Astrocyte (in vitro differentiated cells and primary cell): Measurements from ENCODE around the gene WDR27. TPM values are rescaled to one million over a fixed set of nuclear protein-coding genes. Genes with fewer than 3 reads are reported as not detected.

Experiments used
- DNase-seq: peaks from one replicate; pipeline ENCODE4 v3.0.0-alpha.2; 2010; ENCODE audit warnings: low read depth
- FAIRE-seq: peaks from 2 replicates; lab custom pipeline; 2011; peaks lifted over from hg19 to GRCh38; lab: Jason Lieb, UNC
- H2AFZ ChIP-seq: 2 replicates; pipeline ENCODE4 v1.6.0; 2012; ENCODE audit warnings: low read depth, low read length, inconsistent platforms
- H3K27ac ChIP-seq: 2 replicates; pipeline ENCODE4 v1.5.1; 2011; ENCODE audit warnings: low read depth, low read length, inconsistent platforms
- H3K27me3 ChIP-seq: 2 replicates; pipeline ENCODE4 v1.6.0; 2011; ENCODE audit warnings: low read length, inconsistent platforms; ENCODE audit not compliant: insufficient read depth
- H3K36me3 ChIP-seq: 2 replicates; pipeline ENCODE4 v1.5.1; 2011; ENCODE audit warnings: low read length, inconsistent platforms; ENCODE audit not compliant: insufficient read depth
- H3K4me1 ChIP-seq: 2 replicates; pipeline ENCODE4 v1.5.1; 2011; ENCODE audit warnings: low read length, inconsistent platforms; ENCODE audit not compliant: insufficient read depth
- H3K4me2 ChIP-seq: 2 replicates; pipeline ENCODE4 v1.6.0; 2012; ENCODE audit warnings: low read length, inconsistent platforms
- H3K4me3 ChIP-seq: 2 replicates; pipeline ENCODE4 v1.5.1; 2011; ENCODE audit warnings: low read depth, mild to moderate bottlenecking, low read length, inconsistent platforms; ENCODE audit not compliant: insufficient read depth
- H3K79me2 ChIP-seq: 2 replicates; pipeline ENCODE4 v1.6.0; 2012; ENCODE audit warnings: mild to moderate bottlenecking, low read length, inconsistent platforms; ENCODE audit not compliant: insufficient read depth
- H3K9ac ChIP-seq: 2 replicates; pipeline ENCODE4 v1.6.0; 2012; ENCODE audit warnings: mild to moderate bottlenecking, low read length, inconsistent platforms
- H3K9me3 ChIP-seq: 2 replicates; pipeline ENCODE4 v1.5.1; 2012; ENCODE audit warnings: low read depth, mild to moderate bottlenecking, low read length, inconsistent platforms; ENCODE audit not compliant: insufficient read depth
- H4K20me1 ChIP-seq: 2 replicates; pipeline ENCODE4 v1.6.0; 2012; ENCODE audit warnings: low read length, inconsistent platforms; ENCODE audit not compliant: insufficient read depth
- H3K27ac Mint-ChIP-seq: one replicate; pipeline ENCODE4 v1.8.0; 2021; ENCODE audit warnings: mild to moderate bottlenecking, mixed read lengths; ENCODE audit not compliant: unreplicated experiment
- H3K27me3 Mint-ChIP-seq: one replicate; pipeline ENCODE4 v1.8.0; 2021; ENCODE audit warnings: low read depth, mixed read lengths; ENCODE audit not compliant: unreplicated experiment
- H3K36me3 Mint-ChIP-seq: one replicate; pipeline ENCODE4 v1.8.0; 2021; ENCODE audit warnings: low read depth, mixed read lengths; ENCODE audit not compliant: unreplicated experiment
- H3K4me1 Mint-ChIP-seq: one replicate; pipeline ENCODE4 v1.8.0; 2021; ENCODE audit warnings: low read depth, mixed read lengths; ENCODE audit not compliant: unreplicated experiment
- H3K4me3 Mint-ChIP-seq: one replicate; pipeline ENCODE4 v1.8.0; 2021; ENCODE audit warnings: mild to moderate bottlenecking, moderate library complexity, mixed read lengths; ENCODE audit not compliant: unreplicated experiment
- H3K9me3 Mint-ChIP-seq: one replicate; pipeline ENCODE4 v1.8.0; 2021; ENCODE audit warnings: mild to moderate bottlenecking, mixed read lengths; ENCODE audit not compliant: unreplicated experiment
- CTCF ChIP-seq: IDR thresholded peaks from 2 replicates; pipeline ENCODE4 v1.5.1; 2011; ENCODE audit warnings: low read depth, mild to moderate bottlenecking, inconsistent platforms, low read length, moderate library complexity; ENCODE audit not compliant: insufficient read depth
- EZH2 ChIP-seq: IDR thresholded peaks from 2 replicates; pipeline ENCODE4 v1.6.1; 2012; ENCODE audit warnings: mild to moderate bottlenecking, low read length, inconsistent platforms; ENCODE audit not compliant: insufficient read depth
- total RNA-seq: library from RNA; stranded (reverse); gene quantifications from 2 replicates; pipeline ENCODE4 v1.2.1, GENCODE V29; 2021

The WDR27 gene
- total RNA-seq, 1 donor from 2014 or later = 31.2 TPM

GRCh38 chr6:169638915-169639314 lies 62.9 kb downstream of the WDR27 start:
- Histone ChIP-seq H3K4me2 (no peak overlapping the region), H4K20me1 (no peaks in the 10 kb centered on the region), H3K27me3 (no peaks in the 10 kb centered on the region), H3K4me1 (no peaks in the 10 kb centered on the region), H3K9me3 (no peaks in the 10 kb centered on the region), H3K4me3 (no peak overlapping the region), H3K79me2 (no peaks in the 10 kb centered on the region), H3K27ac (no peak overlapping the region), H3K9ac (no peak overlapping the region), H2AFZ (no peak overlapping the region), H3K36me3 (no peaks in the 10 kb centered on the region)
- Mint-ChIP-seq H3K36me3 (peaks cover 7% of the 10 kb centered on the region), H3K9me3 (no peaks in the 10 kb centered on the region), H3K4me3 (no peak overlapping the region), H3K4me1 (no peaks in the 10 kb centered on the region), H3K27ac (no peak overlapping the region), H3K27me3 (no peaks in the 10 kb centered on the region)
- DNase-seq (no peak), FAIRE-seq (no peak)
- TF ChIP-seq CTCF (no peak), EZH2 (no peak)

- no peak overlapping the region for H3K9ac ChIP-seq
- no peaks in the 10 kb centered on the region for H3K4me1 ChIP-seq
- no peak overlapping the region for H3K4me2 ChIP-seq
- no peak overlapping the region for H3K4me3 ChIP-seq
- H3K36me3 ChIP-seq = no peaks in the 10 kb centered on the region
- Mint-ChIP-seq H3K36me3 (peaks cover 7% of the 10 kb centered on the region), H3K4me1 (no peaks in the 10 kb centered on the region), H3K4me3 (no peak overlapping the region), H3K9me3 (no peaks in the 10 kb centered on the region), H3K27ac (no peak overlapping the region), H3K27me3 (no peaks in the 10 kb centered on the region)
- DNase-seq = no peak
- H3K27me3 ChIP-seq = no peaks in the 10 kb centered on the region
- FAIRE-seq = no peak
- no peaks in the 10 kb centered on the region for H4K20me1 ChIP-seq
- H3K27ac ChIP-seq = no peak overlapping the region
- no peaks in the 10 kb centered on the region for H3K9me3 ChIP-seq
- H2AFZ ChIP-seq = no peak overlapping the region
- H3K79me2 ChIP-seq = no peaks in the 10 kb centered on the region
- TF ChIP-seq CTCF (no peak), EZH2 (no peak)
Measured at GRCh38 chr6:169638388-169638787, 63.4 kb downstream of the WDR27 start.

GRCh38 chr6:169635345-169635744 lies 66.5 kb downstream of the WDR27 start:
- TF ChIP-seq CTCF = no peak
- TF ChIP-seq EZH2 = no peak
- H3K27me3 ChIP-seq = no peaks in the 10 kb centered on the region
- no peaks in the 10 kb centered on the region for H3K4me1 ChIP-seq
- H2AFZ ChIP-seq = no peak overlapping the region
- H3K9me3 ChIP-seq = no peaks in the 10 kb centered on the region
- H3K4me3 ChIP-seq = no peak overlapping the region
- FAIRE-seq = no peak
- H3K27ac ChIP-seq = no peak overlapping the region
- no peak overlapping the region for H3K9ac ChIP-seq
- Mint-ChIP-seq H3K36me3 (peaks cover 14% of the 10 kb centered on the region), H3K4me1 (no peaks in the 10 kb centered on the region), H3K9me3 (no peaks in the 10 kb centered on the region), H3K27ac (no peak overlapping the region), H3K27me3 (no peaks in the 10 kb centered on the region), H3K4me3 (no peak overlapping the region)
- H4K20me1 ChIP-seq = no peaks in the 10 kb centered on the region
- H3K4me2 ChIP-seq = no peak overlapping the region
- H3K79me2 ChIP-seq = no peaks in the 10 kb centered on the region
- no peaks in the 10 kb centered on the region for H3K36me3 ChIP-seq
- no peak for DNase-seq
